Neural cell (in vitro differentiated cells): ENCODE data around the gene NEK10. TPM values are rescaled to one million over a fixed set of nuclear protein-coding genes. Genes with fewer than 3 reads are reported as not detected.

Experiments
- H2AFZ ChIP-seq: fragments of 200-600, 300-800 bp; sonication (generic), shearing (Covaris generic); 2 replicates; pipeline ENCODE4 v1.6.0; 2014; ENCODE audit warnings: low read depth, mild to moderate bottlenecking, antibody characterized with exemption, low read length, moderate library complexity
- H3F3A ChIP-seq: fragments of 200-600 bp; shearing (Covaris generic); 2 replicates; pipeline ENCODE4 v1.6.1; 2016; ENCODE audit warnings: mild to moderate bottlenecking, moderate library complexity, mixed read lengths, antibody characterized with exemption, low read length; ENCODE audit not compliant: insufficient read depth, poor library complexity, severe bottlenecking
- H3K27ac ChIP-seq: fragments of 200-600, 300-800 bp; sonication (generic), shearing (Covaris generic); 2 replicates; pipeline ENCODE4 v1.5.1; 2014; ENCODE audit warnings: mild to moderate bottlenecking, low read length, moderate library complexity
- H3K27me3 ChIP-seq: fragments of 300-800, 200-600 bp; sonication (generic), shearing (Covaris generic); 2 replicates; pipeline ENCODE4 v1.6.0; 2014; ENCODE audit warnings: mild to moderate bottlenecking, low read depth, low read length, moderate library complexity; ENCODE audit not compliant: insufficient read depth
- H3K36me3 ChIP-seq: fragments of 300-800, 200-600 bp; sonication (generic), shearing (Covaris generic); 2 replicates; pipeline ENCODE4 v1.5.1; 2014; ENCODE audit warnings: mild to moderate bottlenecking, antibody characterized with exemption, low read length, moderate library complexity; ENCODE audit not compliant: insufficient read depth
- H3K4me2 ChIP-seq: fragments of 300-800, 200-600 bp; sonication (generic), shearing (Covaris generic); 2 replicates; pipeline ENCODE4 v1.6.0; 2014; ENCODE audit warnings: mild to moderate bottlenecking, low read length
- H3K4me3 ChIP-seq: fragments of 300-800, 200-600 bp; sonication (generic), shearing (Covaris generic); 2 replicates; pipeline ENCODE4 v1.5.1; 2014; ENCODE audit warnings: mild to moderate bottlenecking, low read length, moderate library complexity
- H3K79me2 ChIP-seq: fragments of 200-600 bp; shearing (Covaris generic); replicated peaks from 2 replicates; pipeline ENCODE4 v1.6.0; 2014; ENCODE audit warnings: mild to moderate bottlenecking, low read length, moderate library complexity; ENCODE audit not compliant: insufficient read depth
- H3K9ac ChIP-seq: fragments of 300-800, 200-600 bp; sonication (generic), shearing (Covaris generic); 2 replicates; pipeline ENCODE4 v1.6.1; 2016; ENCODE audit warnings: mild to moderate bottlenecking, low read length, mixed read lengths
- H3K9me2 ChIP-seq: fragments of 200-600 bp; shearing (Covaris generic); 2 replicates; pipeline ENCODE4 v1.6.1; 2016; ENCODE audit warnings: mild to moderate bottlenecking, low read length, mixed read lengths; ENCODE audit not compliant: insufficient read depth
- H3K9me3 ChIP-seq: fragments of 200-600, 300-800 bp; sonication (generic), shearing (Covaris generic); 2 replicates; pipeline ENCODE4 v1.6.1; 2016; ENCODE audit warnings: mild to moderate bottlenecking, mixed run types, low read length, moderate library complexity, mixed read lengths
- H4K20me1 ChIP-seq: fragments of 200-600 bp; shearing (Covaris generic); 2 replicates; pipeline ENCODE4 v1.6.1; 2016; ENCODE audit warnings: mild to moderate bottlenecking, mixed run types; ENCODE audit not compliant: insufficient read depth
- EP300 ChIP-seq: fragments of 450-650 bp; conservative IDR thresholded peaks from 2 replicates; pipeline ENCODE4 v1.6.1; 2014; ENCODE audit warnings: antibody characterized with exemption, mild to moderate bottlenecking, moderate library complexity; ENCODE audit not compliant: poor library complexity, severe bottlenecking
- EZH2 ChIP-seq: fragments of 200-600, 300-800 bp; shearing (Covaris generic), sonication (generic); IDR thresholded peaks from 2 replicates; pipeline ENCODE4 v1.6.1; 2014; ENCODE audit warnings: antibody characterized with exemption, low read length, borderline replicate concordance, mild to moderate bottlenecking; ENCODE audit not compliant: insufficient read depth, poor library complexity, severe bottlenecking
- MXI1 ChIP-seq: fragments of 450-650 bp; conservative IDR thresholded peaks from 2 replicates; pipeline ENCODE4 v1.6.1; 2014; ENCODE audit warnings: antibody characterized with exemption, mild to moderate bottlenecking; ENCODE audit not compliant: poor library complexity, severe bottlenecking
- POLR2AphosphoS5 ChIP-seq: IDR thresholded peaks from 2 replicates; pipeline ENCODE4 v1.6.1; 2012
- RAD21 ChIP-seq: fragments of 450-650 bp; conservative IDR thresholded peaks from 2 replicates; pipeline ENCODE4 v1.6.1; 2014; ENCODE audit warnings: antibody characterized with exemption, mild to moderate bottlenecking, moderate library complexity
- REST ChIP-seq: IDR thresholded peaks from 2 replicates; pipeline ENCODE4 v1.6.1; 2012; ENCODE audit warnings: borderline replicate concordance
- SMC3 ChIP-seq: fragments of 450-650 bp; conservative IDR thresholded peaks from 2 replicates; pipeline ENCODE4 v1.6.1; 2014; ENCODE audit warnings: antibody characterized with exemption, mild to moderate bottlenecking, moderate library complexity; ENCODE audit not compliant: poor library complexity
- TAF1 ChIP-seq: IDR thresholded peaks from 2 replicates; pipeline ENCODE4 v1.6.1; 2012; ENCODE audit warnings: low read depth
- polyA plus RNA-seq: library from polyadenylated mRNA; depleted of rRNA; stranded (reverse); fragments of >200 nt; gene quantifications from 2 replicates; pipeline ENCODE4 v1.2.3, GENCODE V29; 2014
- TF ChIP-seq, protein P1 (sequence below): fragments of 450-650 bp; IDR thresholded peaks from 2 replicates; pipeline ENCODE4 v1.5.1; 2014; ENCODE audit warnings: antibody characterized with exemption, mild to moderate bottlenecking, moderate library complexity; ENCODE audit not compliant: poor library complexity, severe bottlenecking

NEK10 gene
- polyA plus RNA-seq, 1 donor from 2014 or later = 17.6 TPM

DNA sequence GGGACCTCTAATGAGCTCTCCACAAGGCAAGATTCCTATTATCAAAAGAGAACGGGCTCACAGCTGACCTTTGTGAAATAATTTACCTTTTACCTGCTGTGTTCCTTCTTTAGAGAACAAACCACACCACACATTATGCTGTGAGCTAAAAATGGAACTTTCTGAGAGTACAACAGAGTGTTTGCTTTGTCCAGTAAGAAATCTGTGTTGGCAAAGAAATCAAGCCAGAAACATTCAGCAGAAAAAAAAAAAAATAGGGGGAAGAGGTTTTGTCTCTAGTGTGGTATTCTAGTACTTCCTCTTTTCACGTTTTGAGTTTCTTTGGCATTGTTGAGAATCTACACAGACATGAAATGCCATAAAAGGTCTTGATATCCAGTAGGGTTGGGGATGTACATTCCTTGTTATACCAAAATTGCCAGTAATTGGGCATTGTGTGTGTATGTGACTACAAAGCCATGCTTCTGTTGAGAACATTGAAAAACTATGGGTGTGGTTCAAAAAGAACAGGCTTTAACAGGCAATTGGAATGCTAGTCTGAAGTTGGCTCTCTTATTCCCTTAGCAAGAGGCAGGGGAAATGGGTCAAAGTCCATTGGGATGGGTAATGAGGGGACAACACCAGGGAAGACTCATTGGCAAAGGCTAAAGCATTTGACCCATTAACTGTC is 273.5 kb downstream of the NEK10 start:
- no peaks in the 10 kb centered on the region for H3K79me2 ChIP-seq
- no peaks in the 10 kb centered on the region for H3K9me2 ChIP-seq
- no peak overlapping the region for H2AFZ ChIP-seq
- no peak overlapping the region for H3K4me2 ChIP-seq
- no peak overlapping the region for H3K27ac ChIP-seq
- no peaks in the 10 kb centered on the region for H3K9me3 ChIP-seq
- H3K36me3 ChIP-seq = no peaks in the 10 kb centered on the region
- no peak overlapping the region for H3K9ac ChIP-seq
- no peaks in the 10 kb centered on the region for H4K20me1 ChIP-seq
- H3F3A ChIP-seq = peaks cover 3% of the 10 kb centered on the region
- no peak overlapping the region for H3K4me3 ChIP-seq
- TF ChIP-seq RAD21 = no peak
- TF ChIP-seq REST = no peak
- TF ChIP-seq, protein P1, sequence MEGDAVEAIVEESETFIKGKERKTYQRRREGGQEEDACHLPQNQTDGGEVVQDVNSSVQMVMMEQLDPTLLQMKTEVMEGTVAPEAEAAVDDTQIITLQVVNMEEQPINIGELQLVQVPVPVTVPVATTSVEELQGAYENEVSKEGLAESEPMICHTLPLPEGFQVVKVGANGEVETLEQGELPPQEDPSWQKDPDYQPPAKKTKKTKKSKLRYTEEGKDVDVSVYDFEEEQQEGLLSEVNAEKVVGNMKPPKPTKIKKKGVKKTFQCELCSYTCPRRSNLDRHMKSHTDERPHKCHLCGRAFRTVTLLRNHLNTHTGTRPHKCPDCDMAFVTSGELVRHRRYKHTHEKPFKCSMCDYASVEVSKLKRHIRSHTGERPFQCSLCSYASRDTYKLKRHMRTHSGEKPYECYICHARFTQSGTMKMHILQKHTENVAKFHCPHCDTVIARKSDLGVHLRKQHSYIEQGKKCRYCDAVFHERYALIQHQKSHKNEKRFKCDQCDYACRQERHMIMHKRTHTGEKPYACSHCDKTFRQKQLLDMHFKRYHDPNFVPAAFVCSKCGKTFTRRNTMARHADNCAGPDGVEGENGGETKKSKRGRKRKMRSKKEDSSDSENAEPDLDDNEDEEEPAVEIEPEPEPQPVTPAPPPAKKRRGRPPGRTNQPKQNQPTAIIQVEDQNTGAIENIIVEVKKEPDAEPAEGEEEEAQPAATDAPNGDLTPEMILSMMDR = no peak
- TF ChIP-seq MXI1 = no peak
- TF ChIP-seq TAF1 = no peak
- no peak for TF ChIP-seq POLR2AphosphoS5
- TF ChIP-seq EZH2 = no peak
- no peak for TF ChIP-seq SMC3
- no peak for TF ChIP-seq EP300
- H3K27me3 ChIP-seq = no peaks in the 10 kb centered on the region

GRCh38 chr3:27094721-27095120 is 274.5 kb downstream of the NEK10 start:
- H4K20me1 ChIP-seq = no peaks in the 10 kb centered on the region
- TF ChIP-seq RAD21 (no peak), EZH2 (no peak), REST (no peak), SMC3 (no peak), POLR2AphosphoS5 (no peak), TAF1 (no peak), EP300 (no peak), MXI1 (no peak)
- TF ChIP-seq, protein P1 = no peak
- no peak overlapping the region for H3K4me3 ChIP-seq
- H3K9me2 ChIP-seq = no peaks in the 10 kb centered on the region
- no peak overlapping the region for H2AFZ ChIP-seq
- H3K36me3 ChIP-seq = no peaks in the 10 kb centered on the region
- no peak overlapping the region for H3K27ac ChIP-seq
- no peaks in the 10 kb centered on the region for H3K27me3 ChIP-seq
- no peaks in the 10 kb centered on the region for H3K9me3 ChIP-seq
- no peaks in the 10 kb centered on the region for H3K79me2 ChIP-seq
- peaks cover 3% of the 10 kb centered on the region for H3F3A ChIP-seq
- no peak overlapping the region for H3K4me2 ChIP-seq
- no peak overlapping the region for H3K9ac ChIP-seq
